ENCODE data around the gene UQCC5.

The UQCC5 gene

GRCh38 chr3:52504977-52505376 is 31.4 kb upstream of the UQCC5 start:
- Histone ChIP-seq H3K4me1 (ENCODE audit: control insufficient read depth in 2 of 2, insufficient read depth in 2 of 2, low read length in 2 of 2) (no peaks in the 10 kb centered on the region), H3K27me3 (ENCODE audit: control insufficient read depth in 2 of 2, insufficient read depth in 2 of 2, low read length in 2 of 2) (no peaks in the 10 kb centered on the region), H3K36me3 (ENCODE audit: control insufficient read depth in 2 of 2, insufficient read depth in 2 of 2, low read length in 2 of 2) (no peaks in the 10 kb centered on the region), H3K9ac (ENCODE audit: low read depth in 1 of 2, low read length in 2 of 2) (no peak overlapping the region), H3K27ac (ENCODE audit: low read depth in 2 of 2, low read length in 2 of 2) (no peak overlapping the region), H3K4me3 (ENCODE audit: low read length in 2 of 2) (no peak overlapping the region), H3K9me3 (ENCODE audit: control insufficient read depth in 2 of 2, low read length in 2 of 2) (no peaks in the 10 kb centered on the region)

GRCh38 chr3:52506266-52506966 is 30.0 kb upstream of the UQCC5 start:
- Histone ChIP-seq H3K4me1 (ENCODE audit: control insufficient read depth in 2 of 2, insufficient read depth in 2 of 2, low read length in 2 of 2) (no peaks in the 10 kb centered on the region), H3K9me3 (ENCODE audit: control insufficient read depth in 2 of 2, low read length in 2 of 2) (no peaks in the 10 kb centered on the region), H3K36me3 (ENCODE audit: control insufficient read depth in 2 of 2, insufficient read depth in 2 of 2, low read length in 2 of 2) (no peaks in the 10 kb centered on the region), H3K27ac (ENCODE audit: low read depth in 2 of 2, low read length in 2 of 2) (no peak overlapping the region), H3K4me3 (ENCODE audit: low read length in 2 of 2) (no peak overlapping the region), H3K9ac (ENCODE audit: low read depth in 1 of 2, low read length in 2 of 2) (no peak overlapping the region), H3K27me3 (ENCODE audit: control insufficient read depth in 2 of 2, insufficient read depth in 2 of 2, low read length in 2 of 2) (no peaks in the 10 kb centered on the region)

GRCh38 chr3:52507359-52507758 is 29.0 kb upstream of the UQCC5 start:
- Histone ChIP-seq H3K4me3 (ENCODE audit: low read length in 2 of 2) (no peak overlapping the region), H3K27ac (ENCODE audit: low read depth in 2 of 2, low read length in 2 of 2) (no peak overlapping the region), H3K27me3 (ENCODE audit: control insufficient read depth in 2 of 2, insufficient read depth in 2 of 2, low read length in 2 of 2) (no peaks in the 10 kb centered on the region), H3K36me3 (ENCODE audit: control insufficient read depth in 2 of 2, insufficient read depth in 2 of 2, low read length in 2 of 2) (no peaks in the 10 kb centered on the region), H3K9me3 (ENCODE audit: control insufficient read depth in 2 of 2, low read length in 2 of 2) (no peaks in the 10 kb centered on the region), H3K9ac (ENCODE audit: low read depth in 1 of 2, low read length in 2 of 2) (no peak overlapping the region), H3K4me1 (ENCODE audit: control insufficient read depth in 2 of 2, insufficient read depth in 2 of 2, low read length in 2 of 2) (no peaks in the 10 kb centered on the region)

- H3K36me3 ChIP-seq (ENCODE audit: control insufficient read depth in 2 of 2, insufficient read depth in 2 of 2, low read length in 2 of 2) = no peaks in the 10 kb centered on the region
- H3K4me3 ChIP-seq (ENCODE audit: low read length in 2 of 2) = no peak overlapping the region
- H3K27me3 ChIP-seq (ENCODE audit: control insufficient read depth in 2 of 2, insufficient read depth in 2 of 2, low read length in 2 of 2) = no peaks in the 10 kb centered on the region
- H3K27ac ChIP-seq (ENCODE audit: low read depth in 2 of 2, low read length in 2 of 2) = no peak overlapping the region
- H3K9me3 ChIP-seq (ENCODE audit: control insufficient read depth in 2 of 2, low read length in 2 of 2) = no peaks in the 10 kb centered on the region
- no peak overlapping the region for H3K9ac ChIP-seq (ENCODE audit: low read depth in 1 of 2, low read length in 2 of 2)
- H3K4me1 ChIP-seq (ENCODE audit: control insufficient read depth in 2 of 2, insufficient read depth in 2 of 2, low read length in 2 of 2) = no peaks in the 10 kb centered on the region
Measured at GRCh38 chr3:52509753-52510328, 26.6 kb upstream of the UQCC5 start.

GRCh38 chr3:52511509-52511908 is 24.9 kb upstream of the UQCC5 start:
- Histone ChIP-seq H3K27me3 (ENCODE audit: control insufficient read depth in 2 of 2, insufficient read depth in 2 of 2, low read length in 2 of 2) (no peaks in the 10 kb centered on the region), H3K4me3 (ENCODE audit: low read length in 2 of 2) (no peak overlapping the region), H3K9ac (ENCODE audit: low read depth in 1 of 2, low read length in 2 of 2) (no peak overlapping the region), H3K36me3 (ENCODE audit: control insufficient read depth in 2 of 2, insufficient read depth in 2 of 2, low read length in 2 of 2) (no peaks in the 10 kb centered on the region), H3K9me3 (ENCODE audit: control insufficient read depth in 2 of 2, low read length in 2 of 2) (no peaks in the 10 kb centered on the region), H3K27ac (ENCODE audit: low read depth in 2 of 2, low read length in 2 of 2) (no peak overlapping the region), H3K4me1 (ENCODE audit: control insufficient read depth in 2 of 2, insufficient read depth in 2 of 2, low read length in 2 of 2) (no peaks in the 10 kb centered on the region)

- Histone ChIP-seq H3K4me3 (ENCODE audit: low read length in 2 of 2) (no peak overlapping the region), H3K9ac (ENCODE audit: low read depth in 1 of 2, low read length in 2 of 2) (no peak overlapping the region), H3K27me3 (ENCODE audit: control insufficient read depth in 2 of 2, insufficient read depth in 2 of 2, low read length in 2 of 2) (no peaks in the 10 kb centered on the region), H3K4me1 (ENCODE audit: control insufficient read depth in 2 of 2, insufficient read depth in 2 of 2, low read length in 2 of 2) (no peaks in the 10 kb centered on the region), H3K36me3 (ENCODE audit: control insufficient read depth in 2 of 2, insufficient read depth in 2 of 2, low read length in 2 of 2) (no peaks in the 10 kb centered on the region), H3K27ac (ENCODE audit: low read depth in 2 of 2, low read length in 2 of 2) (no peak overlapping the region), H3K9me3 (ENCODE audit: control insufficient read depth in 2 of 2, low read length in 2 of 2) (no peaks in the 10 kb centered on the region)
Measured at GRCh38 chr3:52512105-52512504, 24.3 kb upstream of the UQCC5 start.

- Histone ChIP-seq H3K4me1 (ENCODE audit: control insufficient read depth in 2 of 2, insufficient read depth in 2 of 2, low read length in 2 of 2) (no peaks in the 10 kb centered on the region), H3K9ac (ENCODE audit: low read depth in 1 of 2, low read length in 2 of 2) (no peak overlapping the region), H3K27ac (ENCODE audit: low read depth in 2 of 2, low read length in 2 of 2) (no peak overlapping the region), H3K9me3 (ENCODE audit: control insufficient read depth in 2 of 2, low read length in 2 of 2) (no peaks in the 10 kb centered on the region), H3K4me3 (ENCODE audit: low read length in 2 of 2) (no peak overlapping the region), H3K36me3 (ENCODE audit: control insufficient read depth in 2 of 2, insufficient read depth in 2 of 2, low read length in 2 of 2) (no peaks in the 10 kb centered on the region), H3K27me3 (ENCODE audit: control insufficient read depth in 2 of 2, insufficient read depth in 2 of 2, low read length in 2 of 2) (no peaks in the 10 kb centered on the region)
Measured at GRCh38 chr3:52512727-52513126, 23.7 kb upstream of the UQCC5 start.

- no peak overlapping the region for H3K9ac ChIP-seq (ENCODE audit: low read depth in 1 of 2, low read length in 2 of 2)
- H3K27me3 ChIP-seq (ENCODE audit: control insufficient read depth in 2 of 2, insufficient read depth in 2 of 2, low read length in 2 of 2) = no peaks in the 10 kb centered on the region
Measured at GRCh38 chr3:52513281-52513680, 23.1 kb upstream of the UQCC5 start.

GRCh38 chr3:52514576-52514975 is 21.8 kb upstream of the UQCC5 start:
- H3K36me3 ChIP-seq (ENCODE audit: control insufficient read depth in 2 of 2, insufficient read depth in 2 of 2, low read length in 2 of 2) = no peaks in the 10 kb centered on the region
- no peaks in the 10 kb centered on the region for H3K9me3 ChIP-seq (ENCODE audit: control insufficient read depth in 2 of 2, low read length in 2 of 2)
- H3K9ac ChIP-seq (ENCODE audit: low read depth in 1 of 2, low read length in 2 of 2) = no peak overlapping the region
- no peak overlapping the region for H3K4me3 ChIP-seq (ENCODE audit: low read length in 2 of 2)
- H3K27ac ChIP-seq (ENCODE audit: low read depth in 2 of 2, low read length in 2 of 2) = no peak overlapping the region
- no peaks in the 10 kb centered on the region for H3K4me1 ChIP-seq (ENCODE audit: control insufficient read depth in 2 of 2, insufficient read depth in 2 of 2, low read length in 2 of 2)
- no peaks in the 10 kb centered on the region for H3K27me3 ChIP-seq (ENCODE audit: control insufficient read depth in 2 of 2, insufficient read depth in 2 of 2, low read length in 2 of 2)

More at GRCh38 chr3:52513281-52513680, 23.1 kb upstream of the UQCC5 start:
- H3K36me3 ChIP-seq (ENCODE audit: control insufficient read depth in 2 of 2, insufficient read depth in 2 of 2, low read length in 2 of 2) = no peaks in the 10 kb centered on the region
- H3K4me3 ChIP-seq (ENCODE audit: low read length in 2 of 2) = no peak overlapping the region
- H3K27ac ChIP-seq (ENCODE audit: low read depth in 2 of 2, low read length in 2 of 2) = no peak overlapping the region
- no peaks in the 10 kb centered on the region for H3K4me1 ChIP-seq (ENCODE audit: control insufficient read depth in 2 of 2, insufficient read depth in 2 of 2, low read length in 2 of 2)
- H3K9me3 ChIP-seq (ENCODE audit: control insufficient read depth in 2 of 2, low read length in 2 of 2) = no peaks in the 10 kb centered on the region

- H3K27me3 ChIP-seq (ENCODE audit: control insufficient read depth in 2 of 2, insufficient read depth in 2 of 2, low read length in 2 of 2) = no peaks in the 10 kb centered on the region
- H3K9ac ChIP-seq (ENCODE audit: low read depth in 1 of 2, low read length in 2 of 2) = no peak overlapping the region
- no peaks in the 10 kb centered on the region for H3K36me3 ChIP-seq (ENCODE audit: control insufficient read depth in 2 of 2, insufficient read depth in 2 of 2, low read length in 2 of 2)
- H3K4me3 ChIP-seq (ENCODE audit: low read length in 2 of 2) = no peak overlapping the region
- no peaks in the 10 kb centered on the region for H3K9me3 ChIP-seq (ENCODE audit: control insufficient read depth in 2 of 2, low read length in 2 of 2)
- H3K27ac ChIP-seq (ENCODE audit: low read depth in 2 of 2, low read length in 2 of 2) = no peak overlapping the region
- H3K4me1 ChIP-seq (ENCODE audit: control insufficient read depth in 2 of 2, insufficient read depth in 2 of 2, low read length in 2 of 2) = no peaks in the 10 kb centered on the region
Measured at GRCh38 chr3:52515192-52515591, 21.2 kb upstream of the UQCC5 start.

Measured in mucosa of rectum (tissue), 2 donors.